HepG2 (cell line): Measurements from ENCODE around the gene ZFPL1. TPM values are rescaled to one million over a fixed set of nuclear protein-coding genes. Genes with fewer than 3 reads are reported as not detected.

Experiments
- FOSL2 ChIP-seq: sonication (generic); formaldehyde crosslinking; IDR thresholded peaks from 2 replicates; pipeline ENCODE4 v1.4.0; 2020; ENCODE audit warnings: missing genetic modification reagents
- IKZF1 ChIP-seq: fragments of 450-650 bp; IDR thresholded peaks from 2 replicates; pipeline ENCODE4 v1.7.1; 2016
- IKZF5 ChIP-seq: IDR thresholded peaks from 2 replicates; pipeline ENCODE4 v1.6.1; 2018; ENCODE audit warnings: missing genetic modification reagents, mild to moderate bottlenecking, missing compliant biosample characterization
- MED8 ChIP-seq: sonication (generic); formaldehyde crosslinking; IDR thresholded peaks from 2 replicates; pipeline ENCODE4 v1.8.1; 2023; ENCODE audit warnings: mild to moderate bottlenecking, missing genetic modification reagents; ENCODE audit not compliant: insufficient replicate concordance
- NCOA2 ChIP-seq: sonication (generic); formaldehyde crosslinking; IDR thresholded peaks from 2 replicates; pipeline ENCODE4 v1.8.0; 2022; ENCODE audit warnings: inconsistent platforms
- PAF1 ChIP-seq: IDR thresholded peaks from 2 replicates; pipeline ENCODE4 v1.6.1; 2016; ENCODE audit warnings: missing genetic modification reagents, missing compliant biosample characterization
- SIN3A ChIP-seq: IDR thresholded peaks from 2 replicates; pipeline ENCODE4 v1.6.1; 2011; ENCODE audit warnings: low read depth, mild to moderate bottlenecking, control low read depth, low read length, borderline replicate concordance
- TP53 ChIP-seq: sonication (generic); formaldehyde crosslinking; conservative IDR thresholded peaks from 2 replicates; pipeline ENCODE4 v1.4.0; 2020; ENCODE audit warnings: missing genetic modification reagents
- ZBED4 ChIP-seq: sonication (generic); formaldehyde crosslinking; IDR thresholded peaks from 2 replicates; pipeline ENCODE4 v1.4.0; 2020; ENCODE audit warnings: missing genetic modification reagents, borderline replicate concordance
- ZBTB20 ChIP-seq: sonication (generic); formaldehyde crosslinking; IDR thresholded peaks from 2 replicates; pipeline ENCODE4 v1.8.1; 2023; ENCODE audit warnings: missing genetic modification reagents, low read depth, mild to moderate bottlenecking, borderline replicate concordance
- ZBTB44 ChIP-seq: sonication (generic); formaldehyde crosslinking; IDR thresholded peaks from 2 replicates; pipeline ENCODE4 v1.4.0; 2020; ENCODE audit warnings: missing genetic modification reagents
- ZHX1 ChIP-seq: sonication (generic); formaldehyde crosslinking; IDR thresholded peaks from 2 replicates; pipeline ENCODE4 v1.8.1; 2022; ENCODE audit warnings: low read depth, mild to moderate bottlenecking, missing genetic modification reagents
- ZNF143 ChIP-seq: sonication (generic); formaldehyde crosslinking; IDR thresholded peaks from 2 replicates; pipeline ENCODE4 v1.4.0; 2020; ENCODE audit warnings: missing genetic modification reagents
- ZNF704 ChIP-seq: sonication (generic); formaldehyde crosslinking; IDR thresholded peaks from 2 replicates; pipeline ENCODE4 v1.8.1; 2023; ENCODE audit warnings: mild to moderate bottlenecking, inconsistent platforms, moderate library complexity, missing genetic modification reagents, borderline replicate concordance
- ZNF709 ChIP-seq: sonication (generic); formaldehyde crosslinking; IDR thresholded peaks from 2 replicates; pipeline ENCODE4 v1.5.0; 2020; ENCODE audit warnings: mild to moderate bottlenecking, missing genetic modification reagents
- polyA plus RNA-seq, 8 experiments: library from polyadenylated mRNA; depleted of rRNA in 3 of 8; stranded (reverse) in 7 of 8; unstranded in 1 of 8; fragments of >200 nt; fragmentation: Illumina TruSeq in 4 of 8; extraction: Trizol in 4 of 8; gene quantifications; 2 replicates each; pipeline versions ENCODE4 v1.2.1 to v1.2.3, GENCODE V29; 2011 to 2016; ENCODE audit warnings: low read depth in 4 of 8, missing spikeins in 1 of 8, mixed read lengths in 1 of 8; ENCODE audit not compliant: insufficient read depth in 1 of 8
- total RNA-seq, 5 experiments: library from RNA; depleted of rRNA; stranded (reverse); fragments of >200 nt; fragmentation: Illumina TruSeq; extraction: Trizol; gene quantifications; 2 replicates each; pipeline ENCODE4 v1.2.3, GENCODE V29; 2016; ENCODE audit warnings: low read depth in 1 of 5
- TF ChIP-seq, protein P1 (sequence below): sonication (generic); formaldehyde crosslinking; IDR thresholded peaks from 2 replicates; pipeline ENCODE4 v1.4.0; 2020; ENCODE audit warnings: mild to moderate bottlenecking, low read depth, missing genetic modification reagents

Gene ZFPL1
- total and polyA plus RNA-seq, 2 of the 13 experiments (the other 11 are each of a cell fraction or from before 2014, with no cell fraction given), result 32.2 to 56.0 TPM

GRCh38 chr11:65040847-65041622 lies 43.0 kb upstream of the ZFPL1 start, which contains the start of gene SAC3D1 (continued):
- TF ChIP-seq ZBED4 (CRISPR knock-in tag) (peak; percentile 29; the same call in 1 of the 2 replicates), IKZF1 (no peak), FOSL2 (peak; percentile 42; the same call in 1 of the 2 replicates), ZHX1 (CRISPR knock-in tag) (0 out of 2 replicates have a peak, but pooled peaks have one; percentile 15), MED8 (no peak), ZNF143 (CRISPR knock-in tag) (peak; percentile 90), ZBTB44 (CRISPR knock-in tag) (0 out of 2 replicates have a peak, but pooled peaks have one; percentile 27), NCOA2 (CRISPR knock-in tag) (peak; percentile 43; the same call in 1 of the 2 replicates), TP53 (CRISPR knock-in tag) (0 out of 2 replicates have a peak, but pooled peaks have one; percentile 25), ZBTB20 (CRISPR knock-in tag) (peak; percentile 52), ZNF704 (peak; percentile 14; the same call in 1 of the 2 replicates), PAF1 (no peak), IKZF5 (CRISPR knock-in tag) (peak; percentile 31; the same call in 1 of the 2 replicates), ZNF709 (CRISPR knock-in tag) (peak; percentile 58; the same call in 1 of the 2 replicates), SIN3A (0 out of 2 replicates have a peak, but pooled peaks have one; percentile 41)
- TF ChIP-seq, protein P1, sequence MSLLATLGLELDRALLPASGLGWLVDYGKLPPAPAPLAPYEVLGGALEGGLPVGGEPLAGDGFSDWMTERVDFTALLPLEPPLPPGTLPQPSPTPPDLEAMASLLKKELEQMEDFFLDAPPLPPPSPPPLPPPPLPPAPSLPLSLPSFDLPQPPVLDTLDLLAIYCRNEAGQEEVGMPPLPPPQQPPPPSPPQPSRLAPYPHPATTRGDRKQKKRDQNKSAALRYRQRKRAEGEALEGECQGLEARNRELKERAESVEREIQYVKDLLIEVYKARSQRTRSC (CRISPR knock-in tag), result no peak
